Psoas muscle (tissue), 8 donors: ENCODE measurements around the gene STAG3. TPM values are rescaled to one million over a fixed set of nuclear protein-coding genes. Genes with fewer than 3 reads are reported as not detected.
"Not testable (repeated sequence)": the region's sequence is repeated elsewhere in the genome, so short reads cannot be mapped to it uniquely, and the experiment has no call there.

Experiments
- ATAC-seq, 4 donors: fragments of 200-7000 bp; cut with Tn5 transposase; one replicate each; pipeline ENCODE4 v1.9.1; 2020; ENCODE audit warnings: moderate library complexity in 3 of 4, mild to moderate bottlenecking in 2 of 4
- DNase-seq, 2 donors: peaks; one replicate each; pipeline ENCODE4 v3.0.0-alpha.2; 2020
- H3K27ac ChIP-seq: fragments of 200-600 bp; one replicate; pipeline ENCODE4 v1.8.0; 2022
- H3K27me3 ChIP-seq, 3 donors: fragments of 200-600 bp in 1 of 3; one replicate each; pipeline versions ENCODE4 v1.6.1 to v1.8.0; 2013 to 2022; ENCODE audit warnings: low read length in 2 of 3, mild to moderate bottlenecking in 2 of 3, moderate library complexity in 1 of 3; ENCODE audit not compliant: insufficient read depth in 3 of 3
- H3K36me3 ChIP-seq, 2 donors: fragments of 200-600 bp in 1 of 2; one replicate each; pipeline versions ENCODE4 v1.6.1 to v1.8.0; 2013 to 2022; ENCODE audit warnings: low read depth in 1 of 2, mild to moderate bottlenecking in 1 of 2, moderate library complexity in 1 of 2; ENCODE audit not compliant: insufficient read depth in 1 of 2
- H3K4me1 ChIP-seq: fragments of 200-600 bp; one replicate; pipeline ENCODE4 v1.8.0; 2022
- H3K4me3 ChIP-seq: fragments of 200-600 bp; one replicate; pipeline ENCODE4 v1.8.0; 2022; ENCODE audit warnings: mild to moderate bottlenecking
- H3K9me3 ChIP-seq: fragments of 200-600 bp; one replicate; pipeline ENCODE4 v1.8.0; 2022
- WGBS, 3 donors: extraction: QIAGEN DNeasy Blood & Tissue Kit; methylation state at CpG; one replicate each; pipeline versions ENCODE4 v1.1.6 to v1.1.7; 2013; 5-methylcytosine and 5-hydroxymethylcytosine counted together
- intact Hi-C, 2 donors: fragments of 100-400 bp; cut with DNase I; formaldehyde crosslinking; loops; one replicate each; pipeline versions ENCODE4 v1.11.0 to v1.14.2; 2022
- polyA plus RNA-seq, 3 donors: library from polyadenylated mRNA; stranded (reverse); fragments of 200-250 nt; gene quantifications; one replicate each; pipeline ENCODE4 v1.2.3, GENCODE V29; 2013
- total RNA-seq, 4 donors: library from RNA; stranded (reverse); fragmentation: NEBNext Ultra II Directional in 2 of 4; extraction: Animal tissue kit (Norgen Biotek cat#: 25700) in 2 of 4; gene quantifications; one replicate each; pipeline versions ENCODE4 v1.2.1 to v1.2.4, GENCODE V29; 2021 to 2023
- TF ChIP-seq, protein P1 (sequence below): fragments of 200-600 bp; IDR thresholded peaks from one replicate; pipeline ENCODE4 v1.8.0; 2022; ENCODE audit warnings: antibody characterized with exemption
- donor health status: healthy with polysubstance abuse.
- donor health status: DM: no; HTN: no; CAD: no; lungs with moderate emphysema.
- donor health status: Bipolar disorder and iron deficiency.
- donor health status: healthy.
- donor health status: DM: yes; HTN: yes; CAD: no.
- donor health status: DM: no; HTN: no; CAD: no.
- donor health status: DM: no; HTN: no; CAD: no.
- donor health status: DM: yes; HTN: yes; CAD: no.

The STAG3 gene
- total and polyA plus RNA-seq, 7 donors = 0.18 to 0.86 (median 0.50) TPM

DNA sequence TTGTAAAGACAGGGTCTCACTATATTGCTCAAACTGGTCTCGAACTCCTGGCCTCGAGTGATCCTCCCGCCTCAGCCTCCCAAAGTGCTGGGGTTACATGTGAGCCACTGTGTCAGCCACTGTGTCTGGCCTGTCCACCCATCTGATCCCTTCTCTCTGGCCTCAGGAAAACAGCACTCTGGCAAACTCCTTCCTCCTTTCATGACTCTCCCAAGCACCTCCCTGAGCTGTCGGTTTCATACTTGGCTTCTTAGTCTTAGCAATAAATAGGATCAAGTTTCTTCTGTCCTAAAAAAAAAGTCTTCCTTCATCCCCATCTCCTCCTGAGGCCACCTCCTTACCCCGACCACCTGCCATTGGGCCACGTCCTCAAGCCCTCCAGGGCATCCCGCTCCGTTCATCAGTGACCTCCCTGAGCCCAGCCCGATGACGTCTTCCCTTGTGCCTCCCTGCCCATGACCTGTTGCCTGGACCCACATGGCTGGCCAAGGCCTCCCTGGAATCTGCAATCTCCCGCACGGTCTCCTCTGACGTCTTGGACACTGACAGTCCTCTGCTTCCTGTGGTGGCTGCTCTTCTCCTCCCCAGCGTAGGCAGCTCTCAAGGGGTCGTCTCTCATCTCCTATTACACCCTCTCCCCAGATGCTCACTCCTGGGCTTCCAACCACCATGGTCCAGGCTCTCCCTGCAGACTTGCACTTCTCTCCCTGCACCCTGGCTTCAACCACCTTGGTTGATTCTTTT lies 68.6 kb downstream of the STAG3 start:
- H3K27me3 ChIP-seq, H3K36me3 ChIP-seq, intact Hi-C loops, H3K9me3 ChIP-seq: not testable (repeated sequence)
- WGBS, 3 donors = 24 to 46% (median 36%) methylated on average over 14 to 15 of the region's 15 CpGs
- H3K27ac ChIP-seq = peak overlapping the region; percentile 96
- H3K4me3 ChIP-seq = peak overlapping the region; percentile 2
- ATAC-seq (peak; percentile 61 to 71 (median 66)), DNase-seq (peak; percentile 72 to 93)
- H3K4me1 ChIP-seq = peaks cover 55% of the 10 kb centered on the region

DNA sequence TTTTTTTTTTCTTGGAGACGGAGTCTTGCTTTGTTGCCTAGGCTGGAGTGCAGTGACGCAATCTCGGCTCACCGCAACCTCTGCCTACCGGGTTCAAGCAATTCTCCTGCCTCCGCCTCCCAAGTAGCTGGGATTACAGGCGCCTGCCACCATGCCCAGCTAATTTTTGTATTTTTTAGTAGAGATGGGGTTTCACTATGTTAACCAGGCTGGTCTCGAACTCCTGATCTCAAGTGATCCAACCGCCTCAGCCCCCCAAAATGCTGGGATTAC lies 69.1 kb downstream of the STAG3 start:
- 57 to 89% (median 59%) methylated on average over 9 of the region's 9 CpGs for WGBS, 3 donors
- H3K9me3 ChIP-seq, DNase-seq, ATAC-seq, H3K27me3 ChIP-seq, intact Hi-C loops, H3K36me3 ChIP-seq: not testable (repeated sequence)
- H3K4me1 ChIP-seq = peaks cover 53% of the 10 kb centered on the region
- peak overlapping the region; percentile 2 for H3K4me3 ChIP-seq
- peak overlapping the region; percentile 96 for H3K27ac ChIP-seq

DNA sequence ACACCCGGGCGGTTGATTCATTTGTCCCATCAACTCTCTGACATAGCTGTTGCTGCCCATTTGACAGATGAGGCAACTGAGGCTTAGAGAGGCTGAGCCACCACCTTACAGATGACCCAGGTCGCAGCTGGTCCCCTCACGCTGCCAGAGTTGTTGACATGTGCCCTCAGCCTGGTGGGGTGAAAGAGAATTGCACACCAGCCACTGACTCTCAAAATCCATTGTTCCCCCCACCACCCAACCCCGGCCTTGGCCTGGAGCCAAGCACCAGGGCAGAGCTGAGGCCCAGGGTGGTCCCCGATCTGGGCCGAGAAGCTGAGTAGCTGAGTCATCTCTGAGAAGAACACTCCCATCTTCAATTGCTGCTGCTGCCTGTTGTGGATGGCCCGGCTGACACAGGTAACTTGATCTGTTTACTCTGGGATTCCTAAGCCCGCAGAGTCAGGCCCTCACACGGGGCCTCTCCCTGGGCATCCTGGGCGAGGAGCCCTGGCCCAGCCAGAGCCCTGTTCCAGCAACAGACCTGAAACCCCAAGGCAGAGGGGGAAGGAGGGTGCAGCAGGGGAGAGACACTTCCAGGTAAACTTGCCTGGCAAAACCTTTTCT lies 69.5 kb downstream of the STAG3 start:
- TF ChIP-seq, protein P1, sequence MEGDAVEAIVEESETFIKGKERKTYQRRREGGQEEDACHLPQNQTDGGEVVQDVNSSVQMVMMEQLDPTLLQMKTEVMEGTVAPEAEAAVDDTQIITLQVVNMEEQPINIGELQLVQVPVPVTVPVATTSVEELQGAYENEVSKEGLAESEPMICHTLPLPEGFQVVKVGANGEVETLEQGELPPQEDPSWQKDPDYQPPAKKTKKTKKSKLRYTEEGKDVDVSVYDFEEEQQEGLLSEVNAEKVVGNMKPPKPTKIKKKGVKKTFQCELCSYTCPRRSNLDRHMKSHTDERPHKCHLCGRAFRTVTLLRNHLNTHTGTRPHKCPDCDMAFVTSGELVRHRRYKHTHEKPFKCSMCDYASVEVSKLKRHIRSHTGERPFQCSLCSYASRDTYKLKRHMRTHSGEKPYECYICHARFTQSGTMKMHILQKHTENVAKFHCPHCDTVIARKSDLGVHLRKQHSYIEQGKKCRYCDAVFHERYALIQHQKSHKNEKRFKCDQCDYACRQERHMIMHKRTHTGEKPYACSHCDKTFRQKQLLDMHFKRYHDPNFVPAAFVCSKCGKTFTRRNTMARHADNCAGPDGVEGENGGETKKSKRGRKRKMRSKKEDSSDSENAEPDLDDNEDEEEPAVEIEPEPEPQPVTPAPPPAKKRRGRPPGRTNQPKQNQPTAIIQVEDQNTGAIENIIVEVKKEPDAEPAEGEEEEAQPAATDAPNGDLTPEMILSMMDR = peak; percentile 20
- H3K9me3 ChIP-seq = no peaks in the 10 kb centered on the region
- peak; percentile 70 to 75 (median 72) for ATAC-seq
- H3K27ac ChIP-seq = peak overlapping the region; percentile 96
- 28 to 39% (median 34%) methylated on average over 11 of the region's 11 CpGs for WGBS, 3 donors
- peak overlapping the region; percentile 2 for H3K4me3 ChIP-seq
- peaks cover 50% of the 10 kb centered on the region for H3K4me1 ChIP-seq
- DNase-seq = peak; percentile 60 to 88
- H3K27me3 ChIP-seq = no peaks in the 10 kb centered on the region
- H3K36me3 ChIP-seq = no peaks in the 10 kb centered on the region
- intact Hi-C loops = no loop called here

DNA sequence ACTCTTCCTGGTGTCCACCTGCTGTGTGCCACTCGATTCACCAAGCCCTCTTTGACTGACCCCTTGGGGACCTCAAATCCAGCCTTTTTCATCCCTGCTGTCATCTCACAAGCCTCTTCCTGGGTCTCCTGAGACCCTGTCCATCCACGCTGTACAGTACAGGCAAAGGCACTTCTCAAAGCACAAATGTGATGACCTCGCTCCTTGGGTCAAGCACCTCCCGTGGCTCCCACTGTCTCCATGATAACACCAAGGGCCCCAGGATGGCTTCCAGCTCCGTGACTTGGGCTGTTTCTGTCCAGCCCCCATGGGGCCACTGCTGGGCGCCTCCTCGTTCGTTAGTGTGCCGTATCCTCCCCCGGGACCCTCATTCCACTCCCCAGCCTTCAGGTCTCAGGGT lies 70.8 kb downstream of the STAG3 start:
- Histone ChIP-seq H3K9me3 (no peaks in the 10 kb centered on the region), H3K4me1 (peaks cover 49% of the 10 kb centered on the region), H3K4me3 (no peak overlapping the region), H3K27me3 (no peaks in the 10 kb centered on the region), H3K36me3 (no peaks in the 10 kb centered on the region), H3K27ac (peak overlapping the region; percentile 96)
- TF ChIP-seq, protein P1 = no peak
- ATAC-seq (no peak), DNase-seq (no peak)
- 65 to 77% (median 76%) methylated on average over 9 to 10 of the region's 10 CpGs for WGBS, 3 donors
- intact Hi-C loops = loop anchor here in 1 of 2 donors (1.0 kb wide), 1 partner anchor 30 kb away; no protein-coding TSS in a partner anchor

DNA sequence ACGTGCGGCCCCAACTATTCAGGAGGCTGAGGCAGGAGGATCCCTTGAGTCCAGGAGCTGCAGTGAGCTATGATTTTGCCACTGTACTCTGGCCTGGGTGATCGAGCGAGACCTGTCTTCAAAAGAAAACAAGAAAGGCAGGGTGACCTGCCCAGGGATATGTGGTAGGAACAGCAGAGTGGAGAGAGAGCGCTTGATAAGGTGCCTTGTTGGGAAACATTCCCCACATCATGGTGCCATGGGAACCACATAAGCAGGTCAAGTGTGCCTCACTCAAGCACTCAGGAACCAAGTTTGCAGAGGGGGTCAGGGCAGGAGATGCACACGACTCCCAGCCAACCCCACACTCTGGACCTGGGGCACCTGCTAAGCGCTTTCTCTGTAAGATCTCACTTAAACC lies 79.3 kb downstream of the STAG3 start:
- H3K4me1 ChIP-seq = peaks cover 11% of the 10 kb centered on the region
- no peaks in the 10 kb centered on the region for H3K9me3 ChIP-seq
- TF ChIP-seq, protein P1 = no peak
- H3K36me3 ChIP-seq = peaks cover 0 to 8% of the 10 kb centered on the region in 2 donors
- intact Hi-C loops = no loop called here
- no peak for DNase-seq
- H3K27me3 ChIP-seq = no peaks in the 10 kb centered on the region
- H3K4me3 ChIP-seq = no peak overlapping the region
- WGBS, 3 donors = 92 to 94% (median 93%) methylated on average over 7 of the region's 7 CpGs
- no peak for ATAC-seq
- H3K27ac ChIP-seq = peak overlapping the region; percentile 1

DNA sequence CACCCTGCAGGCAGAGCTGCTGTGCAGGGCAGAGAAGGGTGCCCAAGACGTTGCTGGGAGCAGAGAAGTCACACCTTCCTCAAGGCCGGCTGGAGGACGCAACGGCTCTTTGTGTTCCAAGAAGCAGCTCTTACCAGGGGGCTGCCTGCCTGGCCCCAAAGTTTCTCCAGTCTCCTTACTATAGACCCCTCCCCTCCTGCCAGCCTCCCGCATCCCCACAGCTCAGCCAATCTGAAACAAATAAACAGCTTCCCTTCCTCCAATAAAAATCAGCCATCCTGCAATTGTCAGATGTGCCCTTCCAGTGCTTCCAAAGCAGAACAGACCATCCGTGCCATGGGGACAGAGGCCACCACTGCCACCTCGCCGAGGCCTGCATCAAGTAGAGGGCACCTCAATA lies 82.3 kb downstream of the STAG3 start:
- WGBS, 3 donors = 54 to 78% (median 70%) methylated on average over 8 of the region's 8 CpGs
- H3K4me1 ChIP-seq, H3K4me3 ChIP-seq, intact Hi-C loops, DNase-seq, H3K27me3 ChIP-seq, H3K9me3 ChIP-seq, H3K27ac ChIP-seq: not testable (repeated sequence)
- peak in 1 of 4 donors; percentile 16 for ATAC-seq
- peaks cover 3 to 13% of the 10 kb centered on the region in 2 donors for H3K36me3 ChIP-seq

DNA sequence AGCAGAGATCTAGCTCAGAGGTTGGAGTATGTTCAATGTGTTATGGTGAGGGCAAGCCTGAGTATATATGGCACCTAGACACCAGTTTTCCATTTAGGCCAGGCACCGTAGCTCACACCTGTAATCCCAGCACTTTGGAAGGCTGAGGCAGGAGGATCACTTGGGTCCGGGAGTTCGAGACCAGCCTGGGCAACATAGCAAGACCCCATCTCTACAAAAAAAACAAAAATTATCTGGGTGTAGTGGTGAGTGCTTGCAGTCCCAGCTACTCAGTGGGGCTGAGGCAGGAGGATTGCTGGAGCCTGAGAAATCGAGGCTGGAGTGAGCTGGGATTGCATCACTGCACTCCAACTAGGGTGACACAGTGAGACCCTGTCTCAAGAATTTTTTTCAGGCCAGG lies 85.2 kb downstream of the STAG3 start:
- H3K4me1 ChIP-seq = peaks cover 28% of the 10 kb centered on the region
- H3K9me3 ChIP-seq, ATAC-seq, H3K27ac ChIP-seq, DNase-seq, H3K27me3 ChIP-seq, intact Hi-C loops, H3K4me3 ChIP-seq: not testable (repeated sequence)
- 91 to 97% (median 94%) methylated on average over 4 of the region's 4 CpGs for WGBS, 3 donors
- H3K36me3 ChIP-seq = peaks cover 3 to 19% of the 10 kb centered on the region in 2 donors
